ENCODE measurements around the gene PLEKHO2. TPM values are rescaled to one million over a fixed set of nuclear protein-coding genes. Genes with fewer than 3 reads are reported as not detected.

Gene PLEKHO2
- total and polyA plus RNA-seq, 2 experiments from 2014 or later, result 9.0 to 29.4 TPM

DNA sequence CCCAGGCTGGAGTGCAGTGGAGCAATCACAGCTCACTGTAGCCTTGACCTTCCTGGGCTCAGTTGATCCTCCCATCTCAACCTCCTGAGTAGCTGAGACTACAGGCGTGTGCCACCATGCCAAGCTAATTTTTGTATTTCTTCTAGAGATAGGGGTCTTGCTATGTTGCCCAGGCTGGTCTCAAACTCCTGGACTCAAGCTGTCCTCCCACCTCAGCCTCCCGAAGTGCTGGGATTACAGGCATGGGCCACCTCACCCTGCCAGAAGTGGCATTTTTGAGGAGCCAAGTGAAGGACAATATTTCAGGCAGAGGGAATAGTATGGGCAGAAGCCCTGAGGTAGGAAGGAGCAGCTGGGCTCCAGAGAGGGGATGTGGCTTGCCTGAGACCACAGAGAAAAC lies 74.7 kb downstream of the PLEKHO2 start (continued):
- no peak for TF ChIP-seq ZNF114 (CRISPR knock-in tag; IDR thresholded peaks at IDR 0.05)
- TF ChIP-seq EZH2 (IDR thresholded peaks at IDR 0.05; ENCODE audit: low read depth, unreplicated experiment), result no peak
- TF ChIP-seq, protein P1, sequence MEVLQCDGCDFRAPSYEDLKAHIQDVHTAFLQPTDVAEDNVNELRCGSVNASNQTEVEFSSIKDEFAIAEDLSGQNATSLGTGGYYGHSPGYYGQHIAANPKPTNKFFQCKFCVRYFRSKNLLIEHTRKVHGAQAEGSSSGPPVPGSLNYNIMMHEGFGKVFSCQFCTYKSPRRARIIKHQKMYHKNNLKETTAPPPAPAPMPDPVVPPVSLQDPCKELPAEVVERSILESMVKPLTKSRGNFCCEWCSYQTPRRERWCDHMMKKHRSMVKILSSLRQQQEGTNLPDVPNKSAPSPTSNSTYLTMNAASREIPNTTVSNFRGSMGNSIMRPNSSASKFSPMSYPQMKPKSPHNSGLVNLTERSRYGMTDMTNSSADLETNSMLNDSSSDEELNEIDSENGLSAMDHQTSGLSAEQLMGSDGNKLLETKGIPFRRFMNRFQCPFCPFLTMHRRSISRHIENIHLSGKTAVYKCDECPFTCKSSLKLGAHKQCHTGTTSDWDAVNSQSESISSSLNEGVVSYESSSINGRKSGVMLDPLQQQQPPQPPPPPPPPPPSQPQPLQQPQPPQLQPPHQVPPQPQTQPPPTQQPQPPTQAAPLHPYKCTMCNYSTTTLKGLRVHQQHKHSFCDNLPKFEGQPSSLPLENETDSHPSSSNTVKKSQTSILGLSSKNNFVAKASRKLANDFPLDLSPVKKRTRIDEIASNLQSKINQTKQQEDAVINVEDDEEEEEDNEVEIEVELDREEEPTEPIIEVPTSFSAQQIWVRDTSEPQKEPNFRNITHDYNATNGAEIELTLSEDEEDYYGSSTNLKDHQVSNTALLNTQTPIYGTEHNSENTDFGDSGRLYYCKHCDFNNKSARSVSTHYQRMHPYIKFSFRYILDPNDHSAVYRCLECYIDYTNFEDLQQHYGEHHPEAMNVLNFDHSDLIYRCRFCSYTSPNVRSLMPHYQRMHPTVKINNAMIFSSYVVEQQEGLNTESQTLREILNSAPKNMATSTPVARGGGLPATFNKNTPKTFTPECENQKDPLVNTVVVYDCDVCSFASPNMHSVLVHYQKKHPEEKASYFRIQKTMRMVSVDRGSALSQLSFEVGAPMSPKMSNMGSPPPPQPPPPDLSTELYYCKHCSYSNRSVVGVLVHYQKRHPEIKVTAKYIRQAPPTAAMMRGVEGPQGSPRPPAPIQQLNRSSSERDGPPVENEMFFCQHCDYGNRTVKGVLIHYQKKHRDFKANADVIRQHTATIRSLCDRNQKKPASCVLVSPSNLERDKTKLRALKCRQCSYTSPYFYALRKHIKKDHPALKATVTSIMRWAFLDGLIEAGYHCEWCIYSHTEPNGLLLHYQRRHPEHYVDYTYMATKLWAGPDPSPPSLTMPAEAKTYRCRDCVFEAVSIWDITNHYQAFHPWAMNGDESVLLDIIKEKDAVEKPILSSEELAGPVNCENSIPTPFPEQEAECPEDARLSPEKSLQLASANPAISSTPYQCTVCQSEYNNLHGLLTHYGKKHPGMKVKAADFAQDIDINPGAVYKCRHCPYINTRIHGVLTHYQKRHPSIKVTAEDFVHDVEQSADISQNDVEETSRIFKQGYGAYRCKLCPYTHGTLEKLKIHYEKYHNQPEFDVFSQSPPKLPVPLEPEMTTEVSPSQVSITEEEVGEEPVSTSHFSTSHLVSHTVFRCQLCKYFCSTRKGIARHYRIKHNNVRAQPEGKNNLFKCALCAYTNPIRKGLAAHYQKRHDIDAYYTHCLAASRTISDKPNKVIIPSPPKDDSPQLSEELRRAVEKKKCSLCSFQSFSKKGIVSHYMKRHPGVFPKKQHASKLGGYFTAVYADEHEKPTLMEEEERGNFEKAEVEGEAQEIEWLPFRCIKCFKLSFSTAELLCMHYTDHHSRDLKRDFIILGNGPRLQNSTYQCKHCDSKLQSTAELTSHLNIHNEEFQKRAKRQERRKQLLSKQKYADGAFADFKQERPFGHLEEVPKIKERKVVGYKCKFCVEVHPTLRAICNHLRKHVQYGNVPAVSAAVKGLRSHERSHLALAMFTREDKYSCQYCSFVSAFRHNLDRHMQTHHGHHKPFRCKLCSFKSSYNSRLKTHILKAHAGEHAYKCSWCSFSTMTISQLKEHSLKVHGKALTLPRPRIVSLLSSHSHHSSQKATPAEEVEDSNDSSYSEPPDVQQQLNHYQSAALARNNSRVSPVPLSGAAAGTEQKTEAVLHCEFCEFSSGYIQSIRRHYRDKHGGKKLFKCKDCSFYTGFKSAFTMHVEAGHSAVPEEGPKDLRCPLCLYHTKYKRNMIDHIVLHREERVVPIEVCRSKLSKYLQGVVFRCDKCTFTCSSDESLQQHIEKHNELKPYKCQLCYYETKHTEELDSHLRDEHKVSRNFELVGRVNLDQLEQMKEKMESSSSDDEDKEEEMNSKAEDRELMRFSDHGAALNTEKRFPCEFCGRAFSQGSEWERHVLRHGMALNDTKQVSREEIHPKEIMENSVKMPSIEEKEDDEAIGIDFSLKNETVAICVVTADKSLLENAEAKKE (CRISPR knock-in tag; IDR thresholded peaks at IDR 0.05), result no peak
- TF ChIP-seq JUNB (IDR thresholded peaks at IDR 0.05; ENCODE audit: unreplicated experiment), result no peak
- TF ChIP-seq, protein P2, sequence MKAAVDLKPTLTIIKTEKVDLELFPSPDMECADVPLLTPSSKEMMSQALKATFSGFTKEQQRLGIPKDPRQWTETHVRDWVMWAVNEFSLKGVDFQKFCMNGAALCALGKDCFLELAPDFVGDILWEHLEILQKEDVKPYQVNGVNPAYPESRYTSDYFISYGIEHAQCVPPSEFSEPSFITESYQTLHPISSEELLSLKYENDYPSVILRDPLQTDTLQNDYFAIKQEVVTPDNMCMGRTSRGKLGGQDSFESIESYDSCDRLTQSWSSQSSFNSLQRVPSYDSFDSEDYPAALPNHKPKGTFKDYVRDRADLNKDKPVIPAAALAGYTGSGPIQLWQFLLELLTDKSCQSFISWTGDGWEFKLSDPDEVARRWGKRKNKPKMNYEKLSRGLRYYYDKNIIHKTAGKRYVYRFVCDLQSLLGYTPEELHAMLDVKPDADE (IDR thresholded peaks at IDR 0.05), result no peak

DNA sequence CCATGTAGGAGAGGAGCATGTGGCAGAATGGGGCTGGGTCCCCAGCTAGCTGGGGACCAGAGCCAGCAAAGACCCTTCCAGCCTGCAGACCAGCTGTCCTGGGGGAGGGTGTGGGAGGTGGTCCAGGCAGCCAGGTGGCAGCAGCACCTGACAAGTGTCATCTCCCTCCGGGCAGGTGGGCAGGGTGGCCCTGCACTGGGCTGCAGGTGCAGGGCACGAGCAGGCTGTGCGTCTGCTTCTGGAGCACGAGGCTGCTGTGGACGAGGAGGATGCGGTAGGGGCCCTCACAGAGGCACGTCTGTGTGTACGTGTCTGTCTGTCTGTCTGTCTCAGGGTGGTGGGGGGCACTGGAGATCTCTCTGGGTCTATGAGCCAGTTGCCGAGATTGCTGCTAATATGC lies 75.5 kb downstream of the PLEKHO2 start:
- TF ChIP-seq, protein P2 (IDR thresholded peaks at IDR 0.05), result no peak
- TF ChIP-seq, protein P3, sequence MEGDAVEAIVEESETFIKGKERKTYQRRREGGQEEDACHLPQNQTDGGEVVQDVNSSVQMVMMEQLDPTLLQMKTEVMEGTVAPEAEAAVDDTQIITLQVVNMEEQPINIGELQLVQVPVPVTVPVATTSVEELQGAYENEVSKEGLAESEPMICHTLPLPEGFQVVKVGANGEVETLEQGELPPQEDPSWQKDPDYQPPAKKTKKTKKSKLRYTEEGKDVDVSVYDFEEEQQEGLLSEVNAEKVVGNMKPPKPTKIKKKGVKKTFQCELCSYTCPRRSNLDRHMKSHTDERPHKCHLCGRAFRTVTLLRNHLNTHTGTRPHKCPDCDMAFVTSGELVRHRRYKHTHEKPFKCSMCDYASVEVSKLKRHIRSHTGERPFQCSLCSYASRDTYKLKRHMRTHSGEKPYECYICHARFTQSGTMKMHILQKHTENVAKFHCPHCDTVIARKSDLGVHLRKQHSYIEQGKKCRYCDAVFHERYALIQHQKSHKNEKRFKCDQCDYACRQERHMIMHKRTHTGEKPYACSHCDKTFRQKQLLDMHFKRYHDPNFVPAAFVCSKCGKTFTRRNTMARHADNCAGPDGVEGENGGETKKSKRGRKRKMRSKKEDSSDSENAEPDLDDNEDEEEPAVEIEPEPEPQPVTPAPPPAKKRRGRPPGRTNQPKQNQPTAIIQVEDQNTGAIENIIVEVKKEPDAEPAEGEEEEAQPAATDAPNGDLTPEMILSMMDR (conservative IDR thresholded peaks at IDR 0.05; ENCODE audit: low read depth in 2 of 2), result peak in 1 of 2 experiments; percentile 26; a peak in 2 of 4 replicates
- Histone ChIP-seq H3K27ac (ENCODE audit: low read depth) (no peak overlapping the region), H4K20me1 (replicated peaks; ENCODE audit: insufficient read depth) (no peaks in the 10 kb centered on the region), H2AFZ (no peak overlapping the region), H3K36me3 (ENCODE audit: insufficient read depth) (no peaks in the 10 kb centered on the region), H3K4me2 (no peak overlapping the region), H3K4me1 (ENCODE audit: insufficient read depth) (peaks cover 22% of the 10 kb centered on the region), H3K9me2 (ENCODE audit: insufficient read depth) (no peaks in the 10 kb centered on the region), H3K79me2 (replicated peaks; ENCODE audit: insufficient read depth) (no peaks in the 10 kb centered on the region), H3K27me3 (ENCODE audit: insufficient read depth) (peaks cover 9% of the 10 kb centered on the region), H3F3A (replicated peaks; ENCODE audit: low read depth) (0 out of 2 replicates have a peak, but pooled peaks cover 6% of the 10 kb centered on the region), H3K4me3 (no peak overlapping the region)
- no peak overlapping the region for H3K4me3 Mint-ChIP-seq
- no peak for DNase-seq (ENCODE audit: low spot score)
- ATAC-seq, result no peak
- H3K36me3 Mint-ChIP-seq (ENCODE audit: low read depth), result no peaks in the 10 kb centered on the region
- H3K27ac Mint-ChIP-seq, result no peak overlapping the region
- H3K4me1 Mint-ChIP-seq, result peaks cover 29% of the 10 kb centered on the region
- H3K27me3 Mint-ChIP-seq (ENCODE audit: insufficient read depth, low read depth, poor library complexity), result peaks cover 24% of the 10 kb centered on the region
- no peaks in the 10 kb centered on the region; the same call in 2 of the 3 replicates for H3K9me3 Mint-ChIP-seq
